GM12875 (cell line): ENCODE results near the gene TBX18.

ENCODE experiments used
- H3K4me3 ChIP-seq: one replicate; pipeline ENCODE4 v1.5.1; 2011; ENCODE audit warnings: low read depth, low read length, control low read depth
- CTCF ChIP-seq: IDR thresholded peaks from 2 replicates; pipeline ENCODE4 v1.5.1; 2011; ENCODE audit warnings: low read depth, mild to moderate bottlenecking, control low read depth, inconsistent platforms, low read length, moderate library complexity, borderline replicate concordance; ENCODE audit not compliant: insufficient read depth

Gene TBX18

GRCh38 chr6:84773431-84774156 lies 9.2 kb upstream of the TBX18 start:
- no peak for TF ChIP-seq CTCF
- no peak overlapping the region for H3K4me3 ChIP-seq

- TF ChIP-seq CTCF = no peak
- no peak overlapping the region for H3K4me3 ChIP-seq
Measured at GRCh38 chr6:84773133-84773430, 8.7 kb upstream of the TBX18 start.

DNA sequence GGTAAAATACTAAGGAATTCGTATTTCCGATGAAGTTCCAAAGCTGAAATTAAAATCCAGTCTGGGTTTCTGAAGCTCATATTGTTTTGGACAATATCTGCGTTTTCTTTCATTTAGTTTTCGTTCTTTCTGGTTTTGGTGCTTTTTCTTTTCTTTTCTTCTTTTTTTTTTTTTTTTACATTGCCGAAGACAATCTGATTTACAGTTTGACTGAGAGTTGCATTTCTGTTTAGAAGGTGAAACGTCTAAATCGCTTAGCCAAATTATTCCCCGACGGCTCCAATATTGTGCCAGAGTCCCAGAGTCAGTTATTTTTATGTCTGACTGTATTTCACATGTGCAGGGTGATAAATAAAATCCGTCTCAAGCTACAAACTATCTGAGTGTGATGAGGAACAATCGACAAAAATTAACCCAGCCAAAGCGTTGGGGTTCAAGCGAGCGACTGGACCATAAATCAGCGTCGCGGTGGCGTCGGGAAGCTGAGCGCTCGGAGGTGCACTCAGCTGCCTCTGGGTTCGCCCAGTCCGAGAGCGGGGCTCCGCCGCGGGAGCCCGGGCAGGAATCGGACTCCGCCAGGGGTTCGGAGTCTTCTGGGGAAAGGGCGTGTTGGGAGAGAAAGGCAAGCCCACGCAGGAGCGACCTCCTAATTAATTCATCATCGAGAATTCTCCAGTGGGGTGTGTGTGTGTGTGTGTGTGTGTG lies 8.2 kb upstream of the TBX18 start:
- no peak for TF ChIP-seq CTCF
- no peak overlapping the region for H3K4me3 ChIP-seq

- no peak for TF ChIP-seq CTCF
- H3K4me3 ChIP-seq = no peak overlapping the region
Measured at GRCh38 chr6:84771756-84772356, 7.5 kb upstream of the TBX18 start.

- no peak for TF ChIP-seq CTCF
- no peak overlapping the region for H3K4me3 ChIP-seq
Measured at GRCh38 chr6:84771125-84771755, 6.8 kb upstream of the TBX18 start.

DNA sequence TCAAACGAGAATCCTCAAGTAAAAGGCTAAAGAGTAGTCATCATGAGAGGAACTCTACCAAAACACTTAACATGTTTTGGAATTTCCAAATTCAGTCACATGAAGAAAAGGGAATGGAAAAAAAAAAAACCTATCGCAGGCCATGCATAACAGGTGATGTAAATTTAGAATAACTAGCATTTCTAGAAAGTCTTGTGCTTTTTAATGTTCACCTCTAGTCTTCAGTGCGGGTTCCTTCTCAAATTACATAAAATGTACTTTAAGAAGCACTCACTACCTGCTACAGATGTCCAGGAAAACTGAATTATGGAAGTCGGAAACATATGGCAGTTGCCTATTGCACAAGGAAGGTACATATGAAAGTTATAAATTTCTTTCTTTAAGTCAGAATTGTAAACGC lies 6.1 kb upstream of the TBX18 start:
- TF ChIP-seq CTCF = no peak

More for the DNA sequence above, 6.1 kb upstream of the TBX18 start:
- no peak overlapping the region for H3K4me3 ChIP-seq
